GM12878 (cell line): ENCODE data around the gene ROR2. TPM values are rescaled to one million over a fixed set of nuclear protein-coding genes. Genes with fewer than 3 reads are reported as not detected.
"Not testable (repeated sequence)": the region's sequence is repeated elsewhere in the genome, so short reads cannot be mapped to it uniquely, and the experiment has no call there.

Source experiments
- ATAC-seq: fragments of 200-7000 bp; cut with Tn5 transposase; 3 replicates; pipeline ENCODE4 v1.9.1; 2020; ENCODE audit warnings: mild to moderate bottlenecking, moderate library complexity
- BruUV-seq: library from RNA; stranded (reverse); fragments of 400-500 nt; replicated peaks from 2 replicates; lab custom pipeline; 2021; lab: Mats Ljungman, UMichigan
- CTCF ChIA-PET: fragments of 300-600 bp; sonication (Branson Sonifier 250); formaldehyde crosslinking; extraction: SDS; loops from one replicate; lab custom pipeline; 2021; ENCODE audit warnings: inconsistent platforms; lab: Yijun Ruan, JAX
- POLR2A ChIA-PET: fragments of 350-600 bp; formaldehyde crosslinking; extraction: SDS; loops from one replicate; lab custom pipeline; 2021; ENCODE audit warnings: inconsistent platforms; lab: Charles Lee
- RAD21 ChIA-PET: fragments of 300-600 bp; sonication (Branson Sonifier 250); formaldehyde crosslinking; loops from one replicate; lab custom pipeline; 2023; ENCODE audit warnings: antibody characterized with exemption; ENCODE audit not compliant: unreplicated experiment; lab: Charles Lee
- SMC1A ChIA-PET: fragments of 300-600 bp; sonication (Branson Sonifier 250); formaldehyde crosslinking; loops from one replicate; lab custom pipeline; 2023; ENCODE audit not compliant: unreplicated experiment, uncharacterized antibody; lab: Charles Lee
- DNase-seq: peaks from one replicate; pipeline ENCODE4 v3.0.0-alpha.2; 2011; ENCODE audit warnings: low read depth, low spot score
- FAIRE-seq: peaks from 3 replicates; lab custom pipeline; 2011; peaks lifted over from hg19 to GRCh38; lab: Jason Lieb, UNC
- H2AFZ ChIP-seq: 2 replicates; pipeline ENCODE4 v1.6.0; 2011; ENCODE audit warnings: low read depth, low read length, control low read depth; ENCODE audit not compliant: control insufficient read depth
- H3K27ac ChIP-seq: 2 replicates; pipeline ENCODE4 v1.5.1; 2011; ENCODE audit warnings: control low read depth; ENCODE audit not compliant: control insufficient read depth, insufficient read depth
- H3K27me3 ChIP-seq, 2 experiments: replicated peaks in 1 of 2; 2 replicates each; pipeline versions ENCODE4 v1.6.0 to v1.6.1; 2011; ENCODE audit warnings: low read length in 1 of 2; ENCODE audit not compliant: control insufficient read depth in 2 of 2, insufficient read depth in 2 of 2
- H3K36me3 ChIP-seq, 2 experiments: 2 replicates each; pipeline ENCODE4 v1.5.1; 2011; ENCODE audit warnings: low read length in 1 of 2; ENCODE audit not compliant: control insufficient read depth in 2 of 2, insufficient read depth in 2 of 2
- H3K4me1 ChIP-seq: 2 replicates; pipeline ENCODE4 v1.6.1; 2011; ENCODE audit warnings: mild to moderate bottlenecking, low read length, moderate library complexity, mixed read lengths; ENCODE audit not compliant: control insufficient read depth, insufficient read depth
- H3K4me2 ChIP-seq: 2 replicates; pipeline ENCODE4 v1.6.0; 2011; ENCODE audit warnings: control low read depth; ENCODE audit not compliant: control insufficient read depth, insufficient read depth
- H3K4me3 ChIP-seq: fragments of 200-600 bp; sonication (generic); 2 replicates; pipeline ENCODE4 v1.5.1; 2016
- H3K79me2 ChIP-seq: 2 replicates; pipeline ENCODE4 v1.6.0; 2011; ENCODE audit warnings: low read length; ENCODE audit not compliant: control insufficient read depth, insufficient read depth
- H3K9ac ChIP-seq: 2 replicates; pipeline ENCODE4 v1.8.0; 2011; ENCODE audit warnings: low read length, control low read depth, mixed read lengths; ENCODE audit not compliant: control insufficient read depth, insufficient read depth
- H3K9me3 ChIP-seq: replicated peaks from 3 replicates; pipeline ENCODE4 v1.5.1; 2011; ENCODE audit warnings: mild to moderate bottlenecking, low read length; ENCODE audit not compliant: control insufficient read depth, insufficient read depth
- H4K20me1 ChIP-seq: 2 replicates; pipeline ENCODE4 v1.6.0; 2011; ENCODE audit not compliant: control insufficient read depth, insufficient read depth
- BMI1 ChIP-seq: fragments of 450-650 bp; IDR thresholded peaks from 2 replicates; pipeline ENCODE4 v1.6.1; 2016; ENCODE audit warnings: mild to moderate bottlenecking, moderate library complexity, borderline replicate concordance
- CBX3 ChIP-seq: fragments of 200-600 bp; sonication (generic); IDR thresholded peaks from 2 replicates; pipeline ENCODE4 v1.6.1; 2016; ENCODE audit warnings: low read depth, borderline replicate concordance
- CREM ChIP-seq: IDR thresholded peaks from 2 replicates; pipeline ENCODE4 v1.6.1; 2014; ENCODE audit warnings: antibody characterized with exemption, low read depth
- EZH2 ChIP-seq: IDR thresholded peaks from 2 replicates; pipeline ENCODE4 v1.6.1; 2012; ENCODE audit warnings: low read depth, mild to moderate bottlenecking, control low read depth, inconsistent platforms, low read length, borderline replicate concordance; ENCODE audit not compliant: control insufficient read depth
- GATAD2B ChIP-seq: fragments of 450-650 bp; conservative IDR thresholded peaks from 2 replicates; pipeline ENCODE4 v1.6.1; 2017; ENCODE audit warnings: low read depth, mild to moderate bottlenecking, moderate library complexity
- IKZF1 ChIP-seq: fragments of 450-650 bp; conservative IDR thresholded peaks from 2 replicates; pipeline ENCODE4 v1.6.1; 2017; ENCODE audit warnings: antibody characterized with exemption, mild to moderate bottlenecking
- KLF5 ChIP-seq: fragments of 450-650 bp; IDR thresholded peaks from 2 replicates; pipeline ENCODE4 v1.6.1; 2014; ENCODE audit warnings: mild to moderate bottlenecking; ENCODE audit not compliant: partially characterized antibody
- MYC ChIP-seq: IDR thresholded peaks from 2 replicates; pipeline ENCODE4 v1.6.1; 2011; ENCODE audit warnings: mild to moderate bottlenecking, low read length, moderate library complexity, inconsistent platforms; ENCODE audit not compliant: insufficient read depth, insufficient replicate concordance, insufficient read length, severe bottlenecking
- NR2C2 ChIP-seq: IDR thresholded peaks from 2 replicates; pipeline ENCODE4 v1.6.1; 2011; ENCODE audit warnings: borderline replicate concordance, low read depth; ENCODE audit not compliant: control insufficient read depth, insufficient read length
- PAX8 ChIP-seq: fragments of 450-650 bp; IDR thresholded peaks from 2 replicates; pipeline ENCODE4 v1.6.1; 2017; ENCODE audit warnings: mild to moderate bottlenecking, moderate library complexity
- POU2F2 ChIP-seq: IDR thresholded peaks from 3 replicates; pipeline ENCODE4 v1.6.1; 2011; ENCODE audit warnings: low read depth, mild to moderate bottlenecking, low read length, borderline replicate concordance
- PRDM15 ChIP-seq: fragments of 450-650 bp; formaldehyde crosslinking; IDR thresholded peaks from 2 replicates; pipeline ENCODE4 v1.4.0; 2020; ENCODE audit warnings: mild to moderate bottlenecking, moderate library complexity
- RFX5 ChIP-seq: IDR thresholded peaks from 2 replicates; pipeline ENCODE4 v1.6.1; 2011; ENCODE audit warnings: low read depth, low read length, improper control_type of control experiment
- SPI1 ChIP-seq: IDR thresholded peaks from 2 replicates; pipeline ENCODE4 v1.6.1; 2011; ENCODE audit warnings: low read depth, mild to moderate bottlenecking, low read length, moderate library complexity, borderline replicate concordance; ENCODE audit not compliant: insufficient read depth
- ZNF274 ChIP-seq: IDR thresholded peaks from one replicate; pipeline ENCODE4 v1.8.0; 2011; ENCODE audit not compliant: insufficient read length, insufficient read depth
- ZNF384 ChIP-seq: IDR thresholded peaks from 2 replicates; pipeline ENCODE4 v1.6.1; 2012; ENCODE audit warnings: low read depth, mild to moderate bottlenecking, low read length, improper control_type of control experiment, borderline replicate concordance
- WGBS: methylation state at CpG from one replicate; pipeline ENCODE4 v1.1.6; 2016; ENCODE audit warnings: low lambda C conversion rate; ENCODE audit not compliant: insufficient replicate concordance, insufficient coverage; ENCODE audit errors: missing lambda C conversion rate; 5-methylcytosine and 5-hydroxymethylcytosine counted together
- in situ Hi-C: fragments of 300-500 bp; cut with MboI; formaldehyde crosslinking; loops from 9 replicates; pipeline ENCODE4 v1.14.3; 2018; ENCODE audit warnings: mixed read lengths
- intact Hi-C: fragments of 100-400 bp; cut with micrococcal nuclease; formaldehyde crosslinking; loops from one replicate; pipeline ENCODE4 v1.14.2; 2022; ENCODE audit not compliant: unreplicated experiment
- polyA plus RNA-seq, 11 experiments: library from polyadenylated mRNA; depleted of rRNA in 4 of 11; unstranded in 6 of 11; stranded (reverse) in 5 of 11; fragments of >200 nt; fragmentation: Nextera tagmentation in 4 of 11; fragmentation: Illumina TruSeq in 1 of 11; extraction: Ambion mirVana in 4 of 11; extraction: Trizol in 1 of 11; gene quantifications; 1 replicate in 1 of 11; 2 replicates in 10 of 11; pipeline versions ENCODE4 v1.2.1 to v1.2.3, GENCODE V29; 2011 to 2016; ENCODE audit warnings: inconsistent platforms in 2 of 11, missing spikeins in 2 of 11, low read depth in 1 of 11
- total RNA-seq, 4 experiments: library from RNA; depleted of rRNA in 3 of 4; stranded (reverse); fragments of >200 nt in 3 of 4; fragmentation: Illumina TruSeq in 1 of 4; extraction: Trizol in 1 of 4; gene quantifications; 2 replicates each; pipeline versions ENCODE4 v1.2.1 to v1.2.3, GENCODE V29; 2013 to 2021

ROR2 gene
- total and polyA plus RNA-seq, 10 of the 15 experiments (the other 5 are each of a cell fraction or from before 2014, with no cell fraction given): 0.03 to 0.05 TPM; not detected in 8

GRCh38 chr9:91623004-91623403 is 327.0 kb downstream of the ROR2 start:
- in situ Hi-C loops: no loop called here
- POLR2A ChIA-PET: no interaction called here

GRCh38 chr9:91622121-91622520 is 327.9 kb downstream of the ROR2 start:
- 77% methylated on average over 3 of the region's 3 CpGs for WGBS
- H3K9me3 ChIP-seq, H3K27me3 ChIP-seq, DNase-seq, BruUV-seq, H3K4me2 ChIP-seq, intact Hi-C loops, H3K4me3 ChIP-seq, in situ Hi-C loops, SMC1A ChIA-PET, CTCF ChIA-PET, H2AFZ ChIP-seq, FAIRE-seq, RAD21 ChIA-PET, POLR2A ChIA-PET, H4K20me1 ChIP-seq, H3K36me3 ChIP-seq, ATAC-seq, H3K4me1 ChIP-seq, H3K79me2 ChIP-seq, H3K9ac ChIP-seq, H3K27ac ChIP-seq: not testable (repeated sequence)

More at GRCh38 chr9:91623004-91623403, 327.0 kb downstream of the ROR2 start:
- H3K4me3 ChIP-seq: no peak overlapping the region
- ChIA-PET CTCF (no interaction called here), RAD21 (no interaction called here), SMC1A (interaction anchor here (0.8 kb wide), 1 partner anchor 53 kb away, joined by 3 read pairs; no protein-coding TSS in a partner anchor)
- no peaks in the 10 kb centered on the region; a peak in 2 of 4 replicates for H3K27me3 ChIP-seq
- no peak overlapping the region for H3K4me2 ChIP-seq
- H3K27ac ChIP-seq: no peak overlapping the region
- H2AFZ ChIP-seq: no peak overlapping the region
- no peaks in the 10 kb centered on the region for H3K9me3 ChIP-seq
- no peak for ATAC-seq
- H4K20me1 ChIP-seq: no peaks in the 10 kb centered on the region
- H3K9ac ChIP-seq: no peak overlapping the region
- no peak for FAIRE-seq
- intact Hi-C loops: no loop called here
- no peaks in the 10 kb centered on the region for H3K79me2 ChIP-seq
- H3K36me3 ChIP-seq: no peaks in the 10 kb centered on the region
- BruUV-seq: no TSS peak
- no peak for TF ChIP-seq MYC
- no peak for TF ChIP-seq POU2F2
- no peak for TF ChIP-seq NR2C2
- no peak for TF ChIP-seq ZNF274
- no peak for TF ChIP-seq BMI1
- no peak for TF ChIP-seq ZNF384
- TF ChIP-seq EZH2: no peak
- TF ChIP-seq KLF5: no peak
- TF ChIP-seq PRDM15: no peak
- no peak for TF ChIP-seq GATAD2B
- no peak for TF ChIP-seq RFX5
- no peak for TF ChIP-seq SPI1
- TF ChIP-seq CBX3: no peak
- TF ChIP-seq CREM: no peak
- TF ChIP-seq IKZF1: no peak
- no peak for TF ChIP-seq PAX8
- H3K4me1 ChIP-seq: no peaks in the 10 kb centered on the region
- DNase-seq: no peak
